PC-9 (cell line): ENCODE results near the gene C3orf52. TPM values are rescaled to one million over a fixed set of nuclear protein-coding genes. Genes with fewer than 3 reads are reported as not detected.

Experiments
- BruUV-seq: library from RNA; stranded (reverse); fragments of 400-500 nt; replicated peaks from 2 replicates; lab custom pipeline; 2021; lab: Mats Ljungman, UMichigan
- CTCF ChIA-PET: fragments of 300-600 bp; sonication (Branson Sonifier 250); formaldehyde crosslinking; loops from one replicate; lab custom pipeline; 2022; ENCODE audit warnings: antibody characterized with exemption; lab: Charles Lee
- POLR2A ChIA-PET: fragments of 300-600 bp; sonication (Branson Sonifier 250); formaldehyde crosslinking; loops from one replicate; lab custom pipeline; 2022; ENCODE audit warnings: antibody characterized with exemption; ENCODE audit not compliant: unreplicated experiment; lab: Charles Lee
- DNase-seq, 2 experiments: peaks; one replicate each; pipeline versions ENCODE4 v3.0.0 to v3.0.0-alpha.2; 2015 to 2022; ENCODE audit warnings: mixed read lengths in 1 of 2
- H2AFZ ChIP-seq: fragments of 200-600 bp; sonication (generic); 2 replicates; pipeline ENCODE4 v1.8.1; 2017; ENCODE audit warnings: antibody characterized with exemption
- H3F3A ChIP-seq: fragments of 200-600 bp; sonication (generic); 2 replicates; pipeline ENCODE4 v1.8.1; 2017; ENCODE audit warnings: antibody characterized with exemption, mild to moderate bottlenecking, low read depth; ENCODE audit not compliant: insufficient read depth
- H3K27ac ChIP-seq: fragments of 200-600 bp; sonication (generic); 2 replicates; pipeline ENCODE4 v1.6.1; 2016; ENCODE audit warnings: mixed run types
- H3K27me3 ChIP-seq: fragments of 200-600 bp; sonication (generic); 2 replicates; pipeline ENCODE4 v1.6.1; 2016; ENCODE audit warnings: low read depth, mixed run types; ENCODE audit not compliant: insufficient read depth
- H3K36me3 ChIP-seq: fragments of 200-600 bp; sonication (generic); 2 replicates; pipeline ENCODE4 v1.6.1; 2016; ENCODE audit warnings: low read depth, mixed run types
- H3K4me1 ChIP-seq: fragments of 200-600 bp; sonication (generic); replicated peaks from 2 replicates; pipeline ENCODE4 v1.6.1; 2016; ENCODE audit warnings: mixed run types; ENCODE audit not compliant: insufficient read depth
- H3K4me2 ChIP-seq: fragments of 200-600 bp; sonication (generic); 2 replicates; pipeline ENCODE4 v1.6.1; 2017; ENCODE audit warnings: mixed run types
- H3K4me3 ChIP-seq: fragments of 200-600 bp; sonication (generic); 2 replicates; pipeline ENCODE4 v1.6.1; 2016; ENCODE audit warnings: mixed run types
- H3K79me2 ChIP-seq: fragments of 200-600 bp; sonication (generic); 2 replicates; pipeline ENCODE4 v1.6.1; 2017; ENCODE audit warnings: low read depth, mixed run types
- H3K9me2 ChIP-seq: fragments of 200-600 bp; sonication (generic); 2 replicates; pipeline ENCODE4 v1.8.1; 2017; ENCODE audit warnings: mild to moderate bottlenecking; ENCODE audit not compliant: insufficient read depth
- H3K9me3 ChIP-seq: fragments of 200-600 bp; sonication (generic); 2 replicates; pipeline ENCODE4 v1.8.1; 2016; ENCODE audit warnings: low read depth; ENCODE audit not compliant: insufficient read depth
- H4K20me1 ChIP-seq: fragments of 200-600 bp; sonication (generic); 2 replicates; pipeline ENCODE4 v1.8.1; 2017; ENCODE audit not compliant: insufficient read depth
- CTCF ChIP-seq: fragments of 200-600 bp; sonication (generic); conservative IDR thresholded peaks from 2 replicates; pipeline ENCODE4 v1.6.1; 2017; ENCODE audit warnings: mixed run types, antibody characterized with exemption, mild to moderate bottlenecking, moderate library complexity
- EZH2 ChIP-seq: fragments of 200-600 bp; sonication (generic); IDR thresholded peaks from 2 replicates; pipeline ENCODE4 v1.8.0; 2017; ENCODE audit warnings: antibody characterized with exemption, low read depth
- intact Hi-C: fragments of 100-400 bp; cut with micrococcal nuclease; formaldehyde crosslinking; loops from one replicate; pipeline ENCODE4 v1.10.0; 2022; ENCODE audit not compliant: unreplicated experiment
- total RNA-seq: library from RNA; stranded (reverse); gene quantifications from 2 replicates; pipeline ENCODE4 v1.2.3, GENCODE V29; 2021

Gene C3orf52
- total RNA-seq, 1 experiment from 2014 or later = 7.5 TPM

- Histone ChIP-seq H3K4me2 (no peak overlapping the region), H4K20me1 (no peaks in the 10 kb centered on the region), H3F3A (no peaks in the 10 kb centered on the region), H3K27ac (no peak overlapping the region), H3K4me3 (no peak overlapping the region), H3K79me2 (no peaks in the 10 kb centered on the region), H3K27me3 (no peaks in the 10 kb centered on the region), H2AFZ (no peak overlapping the region), H3K9me3 (peaks cover 10% of the 10 kb centered on the region; the same call in 1 of the 2 replicates), H3K4me1 (no peaks in the 10 kb centered on the region), H3K36me3 (no peaks in the 10 kb centered on the region), H3K9me2 (no peaks in the 10 kb centered on the region)
- POLR2A ChIA-PET = interaction anchor here (0.6 kb wide), 1 partner anchor 1621 kb away, joined by 3 read pairs; no protein-coding TSS in a partner anchor
- DNase-seq = no peak
- TF ChIP-seq EZH2 (no peak), CTCF (no peak)
- intact Hi-C loops = loop anchor here (10.0 kb wide), 1 partner anchor 467 kb away; no protein-coding TSS in a partner anchor
- no TSS peak for BruUV-seq
- CTCF ChIA-PET = no interaction called here
These were observed 44.9 kb upstream of the C3orf52 start for GRCh38 chr3:112041321-112041720.

- POLR2A ChIA-PET = interaction anchor here (0.6 to 0.7 kb wide), 3 partner anchors 9 to 192 kb away, joined by 3 to 6 read pairs (median 4); no protein-coding TSS in a partner anchor
- no peak overlapping the region for H2AFZ ChIP-seq
- no peaks in the 10 kb centered on the region for H4K20me1 ChIP-seq
These were observed 43.3 kb upstream of the C3orf52 start for GRCh38 chr3:112042842-112043280.

More at GRCh38 chr3:112042842-112043280, 43.3 kb upstream of the C3orf52 start:
- no peaks in the 10 kb centered on the region for H3K79me2 ChIP-seq
- no peak overlapping the region for H3K27ac ChIP-seq
- H3K4me1 ChIP-seq = no peaks in the 10 kb centered on the region
- H3F3A ChIP-seq = no peaks in the 10 kb centered on the region
- H3K4me3 ChIP-seq = no peak overlapping the region
- no peaks in the 10 kb centered on the region for H3K36me3 ChIP-seq
- no peak for DNase-seq
- H3K9me3 ChIP-seq = 0 out of 2 replicates have a peak, but pooled peaks cover 8% of the 10 kb centered on the region
- CTCF ChIA-PET = interaction anchor here (0.6 to 1.6 kb wide), 9 partner anchors 11 to 374 kb away, joined by 3 to 17 read pairs (median 4); partner anchors contain the start of gene ABHD10
- no peaks in the 10 kb centered on the region for H3K27me3 ChIP-seq
- intact Hi-C loops = loop anchor here (1.0 to 10.0 kb wide), 4 partner anchors 44 to 468 kb away; partner anchors contain the start of gene C3orf52
- no peak overlapping the region for H3K4me2 ChIP-seq
- no peak for TF ChIP-seq EZH2
- TF ChIP-seq CTCF = no peak
- no TSS peak for BruUV-seq
- H3K9me2 ChIP-seq = no peaks in the 10 kb centered on the region
